ENCODE results near the gene KCNK16. TPM values are rescaled to one million over a fixed set of nuclear protein-coding genes. Genes with fewer than 3 reads are reported as not detected.

KCNK16 gene
- total and polyA plus RNA-seq, 2 of the 8 experiments (the other 6 are each of a cell fraction or from before 2014, with no cell fraction given) = not detected

DNA sequence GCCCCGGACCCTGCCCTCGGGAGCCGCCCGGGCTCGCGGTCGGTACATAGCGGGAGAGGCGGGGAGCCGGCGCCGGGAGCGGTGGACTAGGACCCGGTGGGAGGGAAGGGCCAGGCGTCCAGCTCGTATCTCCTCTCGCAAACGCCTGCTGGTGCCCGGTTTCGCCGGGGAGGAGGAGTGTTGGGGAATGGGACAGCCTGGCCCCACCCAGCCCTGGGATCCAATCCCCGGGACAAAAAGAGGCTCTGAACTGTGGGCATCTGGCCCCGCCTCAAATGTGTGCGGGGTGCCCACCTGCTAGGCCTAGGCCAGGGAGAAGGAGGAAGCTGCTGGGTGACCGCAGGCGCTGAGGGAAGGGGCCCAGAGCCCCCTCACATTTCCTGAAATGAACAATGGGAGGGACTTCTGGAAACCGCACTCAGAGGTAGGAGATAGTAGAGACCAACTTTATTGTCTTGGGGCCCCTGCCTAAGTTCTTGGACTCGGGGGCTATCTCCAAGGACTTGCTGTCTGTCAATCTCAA, 8.2 kb downstream of the KCNK16 start, which contains the start of gene KCNK17:
Gene KCNK17 (minus strand): TSS at position 147 of the 523 bp plus-strand sequence. CDS start 99 bp downstream, at position 48.
- peak within 1 kb of the TSS; percentile 76 to 89 for H3K4me2 ChIP-seq (ENCODE audit: insufficient read depth in 1 of 2, low read depth in 2 of 2, low read length in 2 of 2)
- H2BK15ac ChIP-seq (ENCODE audit: low read length) = no peak within 1 kb of the TSS
- H3K23ac ChIP-seq (ENCODE audit: insufficient read length) = no peak within 1 kb of the TSS
- H3K4me1 ChIP-seq (replicated peaks in 1 of 4; ENCODE audit: control insufficient read depth in 3 of 4, insufficient read depth in 4 of 4, low read length in 3 of 4) = peaks cover 0 to 5% (median 3%) of the 10 kb centered on the region in 4 experiments; a peak in 4 of 7 replicates
- peaks cover 12% of the 10 kb centered on the region; the same call in 1 of the 2 replicates for H3K23me2 ChIP-seq (ENCODE audit: low read depth, low read length)
- 0 out of 2 replicates have a peak within 1 kb of the TSS, but pooled peaks have one; percentile 60 for H2BK12ac ChIP-seq (ENCODE audit: low read depth, low read length)
- H3K27ac ChIP-seq (ENCODE audit: low read depth, low read length) = no peak within 1 kb of the TSS
- H3K18ac ChIP-seq (ENCODE audit: extremely low read depth, low read length) = peak within 1 kb of the TSS; percentile 32
- peaks cover 0 to 2% of the 10 kb centered on the region in 2 experiments for H4K20me1 ChIP-seq (replicated peaks in 1 of 2; ENCODE audit: control insufficient read depth in 1 of 2, insufficient read depth in 2 of 2, low read length in 2 of 2)
- peak within 1 kb of the TSS; percentile 75; the same call in 1 of the 2 replicates for H2BK5ac ChIP-seq (ENCODE audit: low read depth, low read length)
- peaks cover 26 to 53% (median 47%) of the 10 kb centered on the region in 4 experiments for H3K27me3 ChIP-seq (replicated peaks in 1 of 4; ENCODE audit: control insufficient read depth in 3 of 4, extremely low read depth in 1 of 4, insufficient read depth in 3 of 4, low read length in 3 of 4)
- H3K4ac ChIP-seq (replicated peaks; ENCODE audit: insufficient read length, low read depth, low read length) = no peak within 1 kb of the TSS
- TF ChIP-seq KDM4A (IDR thresholded peaks at IDR 0.05; ENCODE audit: low read depth, low read length, severe bottlenecking) (peak; percentile 30), JUND (IDR thresholded peaks at IDR 0.05; ENCODE audit: low read length) (no peak)
- no peak within 1 kb of the TSS for H2AK5ac ChIP-seq (ENCODE audit: low read depth, low read length)
- H3K56ac ChIP-seq (replicated peaks; ENCODE audit: insufficient read length, low read depth, low read length) = no peak within 1 kb of the TSS
- H3K79me1 ChIP-seq (ENCODE audit: low read depth, low read length) = no peaks in the 10 kb centered on the region; the same call in 1 of the 2 replicates
- no peak within 1 kb of the TSS for H2BK120ac ChIP-seq (replicated peaks; ENCODE audit: low read depth, low read length)
- no peaks in the 10 kb centered on the region for H3K9me3 ChIP-seq (ENCODE audit: insufficient read depth in 2 of 2, low read depth in 1 of 2, low read length in 1 of 2)
- DNase-seq (ENCODE audit: low read depth in 1 of 2, low spot score in 2 of 2) (no peak), FAIRE-seq (no peak)
- ChIA-PET POLR2A (ENCODE audit: partially characterized antibody) (interaction anchor here (0.7 to 2.1 kb wide), 3 partner anchors 10 to 104 kb away, joined by 3 to 6 read pairs (median 3); partner anchors contain the start of gene KCNK5), CTCF (ENCODE audit: partially characterized antibody) (interaction anchor here (0.7 to 47.4 kb wide), 11 partner anchors 10 to 233 kb away, joined by 3 to 1738 read pairs (median 4); partner anchors contain the start of gene KCNK5)
- peak within 1 kb of the TSS in 2 of 4 experiments; percentile 29 to 34; a peak in 2 of 7 replicates for H3K9ac ChIP-seq (replicated peaks in 1 of 4; ENCODE audit: extremely low read depth in 1 of 4, low read depth in 3 of 4, low read length in 3 of 4)
- H2AFZ ChIP-seq (ENCODE audit: low read length) = peak within 1 kb of the TSS; percentile 57; the same call in 1 of the 2 replicates
- H4K5ac ChIP-seq (ENCODE audit: insufficient read length, low read depth, low read length) = no peak within 1 kb of the TSS
- H4K91ac ChIP-seq (replicated peaks; ENCODE audit: insufficient read length, low read length) = peak within 1 kb of the TSS; percentile 41
- H3K14ac ChIP-seq (ENCODE audit: insufficient read length) = no peak within 1 kb of the TSS
- peak within 1 kb of the TSS; percentile 91 for H4K8ac ChIP-seq (ENCODE audit: extremely low read depth, insufficient read depth, low read length)
- no peaks in the 10 kb centered on the region for H3K36me3 ChIP-seq (ENCODE audit: control insufficient read depth in 2 of 4, insufficient read depth in 4 of 4, low read length in 3 of 4)
- H2BK20ac ChIP-seq (ENCODE audit: low read length) = no peak within 1 kb of the TSS
- WGBS, 2 experiments (ENCODE audit: extremely low coverage in 1 of 2, insufficient coverage in 1 of 2, insufficient read length in 1 of 2, insufficient replicate concordance in 2 of 2, low coverage in 1 of 2, low lambda C conversion rate in 2 of 2, missing lambda C conversion rate in 1 of 2) = 32% methylated on average over 14 of the region's 28 CpGs; no CpG with 5 or more reads in 1 of the 2 experiments
- H3K4me3 ChIP-seq (ENCODE audit: extremely low read depth in 1 of 4, insufficient read depth in 2 of 4, low read depth in 3 of 4, low read length in 4 of 4) = peak within 1 kb of the TSS; percentile 37 to 68 (median 50)
- H3K79me2 ChIP-seq (ENCODE audit: control insufficient read depth in 1 of 2, insufficient read depth in 2 of 2, low read length in 2 of 2) = no peaks in the 10 kb centered on the region
